Gastroesophageal sphincter (tissue), 4 donors: ENCODE data around the gene RBM19. TPM values are rescaled to one million over a fixed set of nuclear protein-coding genes. Genes with fewer than 3 reads are reported as not detected.

Experiments
- ATAC-seq: fragments of 150-250 bp; one replicate; pipeline ENCODE4 v1.9.1; 2016; ENCODE audit warnings: mild to moderate bottlenecking, moderate library complexity
- H3K27ac ChIP-seq, 4 donors: fragments of 200-600 bp; sonication (generic) in 3 of 4; 1 replicate in 3 of 4; 2 replicates in 1 of 4; pipeline ENCODE4 v1.5.1; 2016 to 2019
- H3K27me3 ChIP-seq: fragments of 200-600 bp; sonication (generic); one replicate; pipeline ENCODE4 v1.5.1; 2019
- H3K36me3 ChIP-seq, 2 donors: fragments of 200-600 bp; sonication (generic); one replicate each; pipeline ENCODE4 v1.5.1; 2019; ENCODE audit warnings: control low read depth in 1 of 2
- H3K4me1 ChIP-seq, 3 donors: fragments of 200-600 bp; sonication (generic); 1 replicate in 2 of 3; 2 replicates in 1 of 3; pipeline ENCODE4 v1.5.1; 2016 to 2019; ENCODE audit warnings: control low read depth in 2 of 3
- H3K4me3 ChIP-seq, 2 donors: fragments of 200-600 bp; sonication (generic); one replicate each; pipeline ENCODE4 v1.5.1; 2019; ENCODE audit warnings: mild to moderate bottlenecking in 1 of 2, moderate library complexity in 1 of 2
- H3K9me3 ChIP-seq, 3 donors: fragments of 200-600 bp; sonication (generic); one replicate each; pipeline ENCODE4 v1.5.1; 2017 to 2019; ENCODE audit warnings: control low read depth in 2 of 3
- EP300 ChIP-seq: sonication (generic); formaldehyde crosslinking; IDR thresholded peaks from one replicate; pipeline ENCODE4 v1.6.1; 2017; ENCODE audit warnings: antibody characterized with exemption, mild to moderate bottlenecking
- POLR2A ChIP-seq, 2 donors: fragments of 450-650 bp; IDR thresholded peaks; one replicate each; pipeline ENCODE4 v1.6.1; 2017; ENCODE audit warnings: antibody characterized with exemption in 2 of 2, mild to moderate bottlenecking in 2 of 2, moderate library complexity in 1 of 2
- POLR2AphosphoS5 ChIP-seq: sonication (generic); formaldehyde crosslinking; IDR thresholded peaks from one replicate; pipeline ENCODE4 v1.6.1; 2017; ENCODE audit warnings: antibody characterized with exemption
- WGBS, 2 donors: methylation state at CpG; one replicate each; pipeline ENCODE4 v1.1.5; 2018; ENCODE audit warnings: low coverage in 1 of 2; 5-methylcytosine and 5-hydroxymethylcytosine counted together
- total RNA-seq, 4 donors: library from RNA; depleted of rRNA; stranded (reverse); fragments of >200 nt; gene quantifications; one replicate each; pipeline ENCODE4 v1.1.0, GENCODE V29; 2016
- TF ChIP-seq, protein P1 (sequence below), 4 experiments: fragments of 200-600 bp in 2 of 4; fragments of 450-650 bp in 2 of 4; sonication (generic) in 1 of 4; IDR thresholded peaks; one replicate each; pipeline ENCODE4 v1.5.1; 2017 to 2019; ENCODE audit warnings: antibody characterized with exemption in 4 of 4, mild to moderate bottlenecking in 2 of 4, moderate library complexity in 2 of 4

RBM19 gene
- total RNA-seq, 4 donors from 2014 or later, result 24.5 to 45.3 (median 33.9) TPM

DNA sequence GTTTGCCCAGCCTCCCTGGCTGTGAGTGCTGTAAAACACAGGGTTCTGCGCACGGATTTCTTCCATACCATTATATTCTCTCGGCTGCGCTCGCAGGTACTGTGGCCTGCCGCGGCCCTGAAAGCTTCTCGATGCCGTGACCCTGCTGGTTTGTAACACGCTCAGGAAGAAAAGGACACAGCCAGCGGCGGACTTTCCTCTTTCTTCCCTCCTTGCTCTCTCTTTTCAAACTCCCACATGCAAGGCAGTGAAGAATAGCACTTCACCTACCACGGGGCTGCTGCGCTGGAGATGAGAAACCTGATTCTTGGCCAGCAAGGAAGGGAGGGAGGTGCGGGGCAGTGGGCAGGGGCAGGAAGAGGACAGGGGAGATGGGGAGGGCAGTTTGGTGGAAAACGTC lies 130.2 kb downstream of the RBM19 start:
- H3K4me1 ChIP-seq, result no peaks in the 10 kb centered on the region
- no peak overlapping the region for H3K4me3 ChIP-seq
- 66 to 76% methylated on average over 7 to 15 of the region's 16 CpGs for WGBS, 2 donors
- H3K27me3 ChIP-seq, result no peaks in the 10 kb centered on the region
- peaks cover 0 to 18% of the 10 kb centered on the region in 2 donors for H3K36me3 ChIP-seq
- H3K9me3 ChIP-seq, result no peaks in the 10 kb centered on the region
- no peak overlapping the region for H3K27ac ChIP-seq
- TF ChIP-seq POLR2AphosphoS5 (no peak), EP300 (no peak), POLR2A (IDR thresholded peaks at IDR 0.05) (no peak)
- TF ChIP-seq, protein P1, sequence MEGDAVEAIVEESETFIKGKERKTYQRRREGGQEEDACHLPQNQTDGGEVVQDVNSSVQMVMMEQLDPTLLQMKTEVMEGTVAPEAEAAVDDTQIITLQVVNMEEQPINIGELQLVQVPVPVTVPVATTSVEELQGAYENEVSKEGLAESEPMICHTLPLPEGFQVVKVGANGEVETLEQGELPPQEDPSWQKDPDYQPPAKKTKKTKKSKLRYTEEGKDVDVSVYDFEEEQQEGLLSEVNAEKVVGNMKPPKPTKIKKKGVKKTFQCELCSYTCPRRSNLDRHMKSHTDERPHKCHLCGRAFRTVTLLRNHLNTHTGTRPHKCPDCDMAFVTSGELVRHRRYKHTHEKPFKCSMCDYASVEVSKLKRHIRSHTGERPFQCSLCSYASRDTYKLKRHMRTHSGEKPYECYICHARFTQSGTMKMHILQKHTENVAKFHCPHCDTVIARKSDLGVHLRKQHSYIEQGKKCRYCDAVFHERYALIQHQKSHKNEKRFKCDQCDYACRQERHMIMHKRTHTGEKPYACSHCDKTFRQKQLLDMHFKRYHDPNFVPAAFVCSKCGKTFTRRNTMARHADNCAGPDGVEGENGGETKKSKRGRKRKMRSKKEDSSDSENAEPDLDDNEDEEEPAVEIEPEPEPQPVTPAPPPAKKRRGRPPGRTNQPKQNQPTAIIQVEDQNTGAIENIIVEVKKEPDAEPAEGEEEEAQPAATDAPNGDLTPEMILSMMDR (IDR thresholded peaks at IDR 0.05), result no peak
- ATAC-seq, result no peak

DNA sequence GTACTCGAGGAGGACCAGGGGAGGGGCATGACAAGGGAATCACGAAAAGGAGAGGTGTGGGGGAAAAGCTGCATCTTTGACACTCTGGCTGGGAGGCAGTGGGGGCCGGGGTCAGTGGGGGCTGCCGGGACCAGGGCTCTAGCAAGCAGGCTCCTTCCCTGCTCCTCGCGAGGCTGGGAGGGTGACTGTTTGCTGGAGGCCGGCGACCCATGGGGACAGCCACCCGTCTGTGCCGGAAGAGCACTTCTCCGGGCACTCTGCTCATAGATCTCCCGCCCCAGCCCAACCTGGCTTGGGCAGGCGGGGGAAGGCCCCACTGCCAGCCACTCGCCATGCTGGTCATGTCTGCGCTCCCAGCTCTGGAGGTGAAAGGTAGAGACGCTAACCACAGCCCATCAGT lies 130.7 kb downstream of the RBM19 start:
- Histone ChIP-seq H3K4me1 (no peaks in the 10 kb centered on the region), H3K27ac (no peak overlapping the region), H3K9me3 (no peaks in the 10 kb centered on the region), H3K4me3 (no peak overlapping the region), H3K36me3 (peaks cover 0 to 15% of the 10 kb centered on the region in 2 donors), H3K27me3 (no peaks in the 10 kb centered on the region)
- 86 to 100% methylated on average over 1 to 7 of the region's 16 CpGs for WGBS, 2 donors
- ATAC-seq, result no peak
- TF ChIP-seq EP300 (no peak), POLR2A (IDR thresholded peaks at IDR 0.05) (no peak), POLR2AphosphoS5 (no peak)
- TF ChIP-seq, protein P1 (IDR thresholded peaks at IDR 0.05), result no peak

DNA sequence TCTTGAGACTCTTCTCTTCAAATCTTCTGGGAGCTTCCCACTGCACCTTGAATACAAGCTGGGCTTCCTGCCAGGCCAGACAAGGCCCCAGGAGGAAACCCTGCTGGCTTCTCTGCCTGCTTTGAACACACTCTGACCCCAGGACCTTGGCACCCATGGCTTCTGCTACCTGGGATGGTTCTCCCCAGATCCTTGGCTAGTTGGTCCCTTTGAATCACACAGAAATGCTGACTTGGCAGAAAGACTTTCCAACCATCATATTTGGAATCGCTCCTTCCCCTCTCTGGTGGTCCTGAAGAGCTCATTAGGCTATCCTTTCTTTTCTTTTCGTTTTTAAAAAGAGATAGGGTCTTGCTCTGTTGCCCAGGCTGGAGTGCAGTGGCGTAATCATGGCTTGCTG lies 132.7 kb downstream of the RBM19 start:
- no peak overlapping the region for H3K27ac ChIP-seq
- TF ChIP-seq EP300, result no peak
- TF ChIP-seq, protein P1 (IDR thresholded peaks at IDR 0.05), result no peak
- no peak for TF ChIP-seq POLR2A (IDR thresholded peaks at IDR 0.05)
- no peak for TF ChIP-seq POLR2AphosphoS5
- H3K4me1 ChIP-seq, result no peaks in the 10 kb centered on the region
- H3K4me3 ChIP-seq, result no peak overlapping the region
- ATAC-seq, result no peak
- H3K27me3 ChIP-seq, result no peaks in the 10 kb centered on the region
- WGBS, 2 donors, result 94 to 97% methylated on average over 3 of the region's 3 CpGs
- H3K9me3 ChIP-seq, result no peaks in the 10 kb centered on the region
- H3K36me3 ChIP-seq, result peaks cover 0 to 8% of the 10 kb centered on the region in 2 donors

DNA sequence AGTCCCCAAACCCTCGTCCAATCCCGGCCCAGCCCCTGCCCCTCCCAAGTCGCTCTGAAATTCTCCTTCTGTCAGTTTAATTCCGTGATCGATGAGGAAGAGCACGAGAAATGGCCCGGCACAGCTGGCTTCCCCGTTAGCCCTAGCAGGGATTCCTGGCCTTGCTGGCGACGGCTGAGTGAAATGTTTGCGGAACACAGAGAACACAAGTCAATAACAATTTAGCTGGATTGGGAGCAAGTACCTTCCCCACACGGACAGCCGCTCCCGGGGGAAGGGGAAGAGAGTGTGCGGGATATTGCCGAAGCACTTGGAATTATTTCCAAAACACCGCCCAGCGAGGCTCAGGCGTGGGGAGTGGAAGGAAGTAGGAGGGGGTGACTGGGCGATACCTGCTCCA lies 134.6 kb downstream of the RBM19 start:
- TF ChIP-seq EP300 (no peak), POLR2A (IDR thresholded peaks at IDR 0.05) (no peak), POLR2AphosphoS5 (no peak)
- TF ChIP-seq, protein P1 (IDR thresholded peaks at IDR 0.05), result no peak
- Histone ChIP-seq H3K4me1 (no peaks in the 10 kb centered on the region), H3K4me3 (no peak overlapping the region), H3K27ac (no peak overlapping the region), H3K9me3 (no peaks in the 10 kb centered on the region), H3K27me3 (no peaks in the 10 kb centered on the region), H3K36me3 (peaks cover 0 to 8% of the 10 kb centered on the region in 2 donors)
- ATAC-seq, result no peak
- 69 to 70% methylated on average over 10 to 11 of the region's 20 CpGs for WGBS, 2 donors

DNA sequence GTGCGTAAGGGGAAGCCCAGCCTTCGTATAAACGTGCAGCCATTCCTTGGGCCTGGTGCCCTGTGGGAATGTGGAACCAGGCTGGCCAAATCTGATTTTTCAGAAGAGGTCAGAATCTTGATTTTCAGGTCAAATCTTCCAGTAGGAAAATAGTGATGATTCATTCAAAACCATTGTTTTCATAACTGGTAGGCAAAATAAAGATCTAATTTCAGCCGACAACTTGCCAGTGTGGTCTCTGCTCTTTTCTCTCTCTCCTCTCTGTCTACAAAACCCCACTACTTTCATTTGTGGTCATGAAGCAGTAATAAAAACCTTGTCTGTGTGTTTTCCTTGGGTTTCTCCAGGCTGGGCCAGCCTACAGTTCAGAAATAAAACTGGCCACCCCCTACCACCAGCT lies 135.1 kb downstream of the RBM19 start:
- ATAC-seq, result no peak
- WGBS, 2 donors, result 40 to 81% methylated on average over 1 to 4 of the region's 4 CpGs

More for the DNA sequence above, 135.1 kb downstream of the RBM19 start:
- H3K9me3 ChIP-seq, result no peaks in the 10 kb centered on the region
- TF ChIP-seq, protein P1 (IDR thresholded peaks at IDR 0.05), result no peak
- TF ChIP-seq EP300 (no peak), POLR2A (IDR thresholded peaks at IDR 0.05) (no peak), POLR2AphosphoS5 (no peak)
- no peak overlapping the region for H3K27ac ChIP-seq
- H3K4me1 ChIP-seq, result no peaks in the 10 kb centered on the region
- H3K27me3 ChIP-seq, result no peaks in the 10 kb centered on the region
- H3K4me3 ChIP-seq, result no peak overlapping the region
- H3K36me3 ChIP-seq, result peaks cover 0 to 8% of the 10 kb centered on the region in 2 donors
